Neural progenitor cell (in vitro differentiated cells): Measurements from ENCODE around the gene ODC1. TPM values are rescaled to one million over a fixed set of nuclear protein-coding genes. Genes with fewer than 3 reads are reported as not detected.

ENCODE experiments used
- DNase-seq: peaks from one replicate; pipeline ENCODE4 v3.0.0-alpha.2; 2016; ENCODE audit warnings: low spot score
- H2AFZ ChIP-seq: fragments of 200-600 bp; sonication (generic); replicated peaks from 2 replicates; pipeline ENCODE4 v1.6.1; 2016; ENCODE audit warnings: antibody characterized with exemption
- H3F3A ChIP-seq: fragments of 200-600 bp; sonication (generic); 2 replicates; pipeline ENCODE4 v1.6.1; 2016; ENCODE audit warnings: antibody characterized with exemption, low read depth
- H3K27ac ChIP-seq: fragments of 200-600 bp; sonication (generic); 2 replicates; pipeline ENCODE4 v1.5.1; 2016; ENCODE audit warnings: mild to moderate bottlenecking
- H3K27me3 ChIP-seq: fragments of 200-600 bp; sonication (generic); 2 replicates; pipeline ENCODE4 v1.6.1; 2016; ENCODE audit warnings: mild to moderate bottlenecking, moderate library complexity
- H3K36me3 ChIP-seq: fragments of 200-600 bp; sonication (generic); 2 replicates; pipeline ENCODE4 v1.5.1; 2016
- H3K4me1 ChIP-seq: fragments of 200-600 bp; sonication (generic); 2 replicates; pipeline ENCODE4 v1.6.1; 2016; ENCODE audit warnings: mixed run types
- H3K4me2 ChIP-seq: fragments of 200-600 bp; sonication (generic); 2 replicates; pipeline ENCODE4 v1.6.1; 2016
- H3K4me3 ChIP-seq: fragments of 200-600 bp; sonication (generic); 2 replicates; pipeline ENCODE4 v1.5.1; 2016
- H3K79me2 ChIP-seq: fragments of 200-600 bp; sonication (generic); 2 replicates; pipeline ENCODE4 v1.6.1; 2016; ENCODE audit warnings: low read depth
- H3K9ac ChIP-seq: fragments of 200-600 bp; sonication (generic); 2 replicates; pipeline ENCODE4 v1.6.1; 2016
- H3K9me3 ChIP-seq: fragments of 200-600 bp; sonication (generic); 2 replicates; pipeline ENCODE4 v1.5.1; 2016; ENCODE audit warnings: low read depth
- H4K20me1 ChIP-seq: fragments of 200-600 bp; sonication (generic); 2 replicates; pipeline ENCODE4 v1.6.1; 2016; ENCODE audit warnings: low read depth
- H3K27ac Mint-ChIP-seq: 3 replicates; pipeline ENCODE4 v1.8.0; 2021; ENCODE audit warnings: mixed read lengths
- H3K27me3 Mint-ChIP-seq: 2 replicates; pipeline ENCODE4 v1.8.0; 2022; ENCODE audit warnings: low read depth, mild to moderate bottlenecking, inconsistent platforms, moderate library complexity, mixed read lengths; ENCODE audit not compliant: insufficient read depth
- H3K36me3 Mint-ChIP-seq: 3 replicates; pipeline ENCODE4 v1.8.0; 2021; ENCODE audit warnings: mixed read lengths
- H3K4me1 Mint-ChIP-seq: 3 replicates; pipeline ENCODE4 v1.8.0; 2021; ENCODE audit warnings: mixed read lengths
- H3K4me3 Mint-ChIP-seq: 3 replicates; pipeline ENCODE4 v1.8.0; 2021; ENCODE audit warnings: mild to moderate bottlenecking, moderate library complexity, mixed read lengths
- H3K9me3 Mint-ChIP-seq: 3 replicates; pipeline ENCODE4 v1.8.0; 2020; ENCODE audit warnings: mixed read lengths
- EZH2 ChIP-seq: fragments of 200-600 bp; sonication (generic); IDR thresholded peaks from 2 replicates; pipeline ENCODE4 v1.6.1; 2017; ENCODE audit warnings: antibody characterized with exemption, mild to moderate bottlenecking, moderate library complexity
- EZH2phosphoT487 ChIP-seq: fragments of 200-600 bp; sonication (generic); IDR thresholded peaks from 2 replicates; pipeline ENCODE4 v1.6.1; 2017; ENCODE audit warnings: antibody characterized with exemption
- total RNA-seq: library from RNA; depleted of rRNA; stranded (reverse); fragments of >200 nt; gene quantifications from 2 replicates; pipeline ENCODE4 v1.2.3, GENCODE V29; 2015; ENCODE audit warnings: low replicate concordance
- TF ChIP-seq, protein P1 (sequence below): fragments of 200-600 bp; sonication (generic); IDR thresholded peaks from 2 replicates; pipeline ENCODE4 v1.5.1; 2017; ENCODE audit warnings: antibody characterized with exemption, mild to moderate bottlenecking

Gene ODC1
- total RNA-seq, 1 donor from 2014 or later = 437 TPM

GRCh38 chr2:10438688-10439087 is 9.4 kb downstream of the ODC1 start:
- H2AFZ ChIP-seq = no peak overlapping the region
- TF ChIP-seq EZH2 (no peak), EZH2phosphoT487 (no peak)
- TF ChIP-seq, protein P1, sequence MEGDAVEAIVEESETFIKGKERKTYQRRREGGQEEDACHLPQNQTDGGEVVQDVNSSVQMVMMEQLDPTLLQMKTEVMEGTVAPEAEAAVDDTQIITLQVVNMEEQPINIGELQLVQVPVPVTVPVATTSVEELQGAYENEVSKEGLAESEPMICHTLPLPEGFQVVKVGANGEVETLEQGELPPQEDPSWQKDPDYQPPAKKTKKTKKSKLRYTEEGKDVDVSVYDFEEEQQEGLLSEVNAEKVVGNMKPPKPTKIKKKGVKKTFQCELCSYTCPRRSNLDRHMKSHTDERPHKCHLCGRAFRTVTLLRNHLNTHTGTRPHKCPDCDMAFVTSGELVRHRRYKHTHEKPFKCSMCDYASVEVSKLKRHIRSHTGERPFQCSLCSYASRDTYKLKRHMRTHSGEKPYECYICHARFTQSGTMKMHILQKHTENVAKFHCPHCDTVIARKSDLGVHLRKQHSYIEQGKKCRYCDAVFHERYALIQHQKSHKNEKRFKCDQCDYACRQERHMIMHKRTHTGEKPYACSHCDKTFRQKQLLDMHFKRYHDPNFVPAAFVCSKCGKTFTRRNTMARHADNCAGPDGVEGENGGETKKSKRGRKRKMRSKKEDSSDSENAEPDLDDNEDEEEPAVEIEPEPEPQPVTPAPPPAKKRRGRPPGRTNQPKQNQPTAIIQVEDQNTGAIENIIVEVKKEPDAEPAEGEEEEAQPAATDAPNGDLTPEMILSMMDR = no peak
- peaks cover 22% of the 10 kb centered on the region for H3K36me3 ChIP-seq
- peak overlapping the region; percentile 29 for H3K27ac ChIP-seq
- DNase-seq = no peak
- peaks cover 30% of the 10 kb centered on the region for H3K36me3 Mint-ChIP-seq
- peaks cover 12% of the 10 kb centered on the region for H3K4me1 Mint-ChIP-seq
- H4K20me1 ChIP-seq = peaks cover 20% of the 10 kb centered on the region
- H3K27me3 Mint-ChIP-seq = peaks cover 6% of the 10 kb centered on the region
- H3K79me2 ChIP-seq = no peaks in the 10 kb centered on the region
- no peaks in the 10 kb centered on the region for H3K9me3 Mint-ChIP-seq
- no peaks in the 10 kb centered on the region for H3F3A ChIP-seq
- H3K27ac Mint-ChIP-seq = no peak overlapping the region
- no peaks in the 10 kb centered on the region for H3K27me3 ChIP-seq
- no peaks in the 10 kb centered on the region for H3K9me3 ChIP-seq
- no peak overlapping the region for H3K4me3 ChIP-seq
- no peaks in the 10 kb centered on the region for H3K4me1 ChIP-seq
- no peak overlapping the region for H3K4me3 Mint-ChIP-seq
- H3K9ac ChIP-seq = no peak overlapping the region
- no peak overlapping the region for H3K4me2 ChIP-seq

DNA sequence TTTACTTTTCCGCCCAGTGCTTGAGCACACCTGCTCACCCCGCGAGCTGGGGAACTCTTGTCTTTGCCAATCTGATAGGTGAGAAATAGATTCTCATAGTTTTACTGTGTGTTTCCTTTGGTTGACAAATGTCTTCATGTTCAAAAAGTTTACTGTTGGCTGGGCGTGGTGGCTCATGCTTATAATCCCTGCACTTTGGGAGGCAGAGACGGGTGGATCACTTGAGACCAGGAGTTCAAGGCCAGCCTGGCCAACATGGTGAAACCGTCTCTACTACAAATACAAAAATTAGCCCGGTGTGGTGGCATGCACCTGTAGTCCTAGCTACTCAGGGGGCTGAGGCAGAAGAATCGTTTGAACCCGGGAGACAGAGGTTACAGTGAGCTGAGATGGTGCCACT is 10.3 kb downstream of the ODC1 start:
- no peak overlapping the region for H3K4me3 Mint-ChIP-seq
- H3K27ac ChIP-seq = no peak overlapping the region
- peaks cover 16% of the 10 kb centered on the region for H3K36me3 ChIP-seq
- H3K27me3 ChIP-seq = peaks cover 3% of the 10 kb centered on the region
- H3F3A ChIP-seq = no peaks in the 10 kb centered on the region
- H2AFZ ChIP-seq = no peak overlapping the region
- TF ChIP-seq EZH2phosphoT487 (no peak), EZH2 (no peak)
- TF ChIP-seq, protein P1 = no peak
- DNase-seq = no peak
- H3K4me1 ChIP-seq = no peaks in the 10 kb centered on the region
- peaks cover 14% of the 10 kb centered on the region for H4K20me1 ChIP-seq
- H3K36me3 Mint-ChIP-seq = peaks cover 22% of the 10 kb centered on the region
- H3K79me2 ChIP-seq = no peaks in the 10 kb centered on the region
- H3K9me3 Mint-ChIP-seq = no peaks in the 10 kb centered on the region
- no peak overlapping the region for H3K27ac Mint-ChIP-seq
- peaks cover 13% of the 10 kb centered on the region for H3K27me3 Mint-ChIP-seq
- H3K4me1 Mint-ChIP-seq = peaks cover 19% of the 10 kb centered on the region
- no peak overlapping the region for H3K4me3 ChIP-seq
- H3K4me2 ChIP-seq = no peak overlapping the region
- no peaks in the 10 kb centered on the region for H3K9me3 ChIP-seq
- H3K9ac ChIP-seq = no peak overlapping the region

- H3K36me3 ChIP-seq = peaks cover 7% of the 10 kb centered on the region
- H3K27me3 ChIP-seq = peaks cover 13% of the 10 kb centered on the region
- H3K4me1 ChIP-seq = no peaks in the 10 kb centered on the region
- peaks cover 4% of the 10 kb centered on the region for H4K20me1 ChIP-seq
- Mint-ChIP-seq H3K9me3 (no peaks in the 10 kb centered on the region), H3K27ac (no peak overlapping the region), H3K4me3 (no peak overlapping the region), H3K27me3 (peaks cover 13% of the 10 kb centered on the region), H3K4me1 (peaks cover 19% of the 10 kb centered on the region), H3K36me3 (peaks cover 14% of the 10 kb centered on the region)
- no peaks in the 10 kb centered on the region for H3K9me3 ChIP-seq
- no peak overlapping the region for H3K27ac ChIP-seq
- no peak overlapping the region for H2AFZ ChIP-seq
- H3K79me2 ChIP-seq = no peaks in the 10 kb centered on the region
- H3K9ac ChIP-seq = no peak overlapping the region
- no peak for DNase-seq
- no peaks in the 10 kb centered on the region for H3F3A ChIP-seq
- no peak for TF ChIP-seq EZH2phosphoT487
- H3K4me3 ChIP-seq = no peak overlapping the region
- no peak overlapping the region for H3K4me2 ChIP-seq
Measured at GRCh38 chr2:10436583-10437110, 11.5 kb downstream of the ODC1 start.

- peaks cover 10% of the 10 kb centered on the region for H3K36me3 Mint-ChIP-seq
- TF ChIP-seq EZH2phosphoT487 (no peak), EZH2 (no peak)
- TF ChIP-seq, protein P1 = no peak
- no peaks in the 10 kb centered on the region for H4K20me1 ChIP-seq
- no peaks in the 10 kb centered on the region for H3K36me3 ChIP-seq
- no peaks in the 10 kb centered on the region for H3F3A ChIP-seq
- peaks cover 19% of the 10 kb centered on the region for H3K27me3 ChIP-seq
- H3K4me3 Mint-ChIP-seq = no peak overlapping the region
- H3K27me3 Mint-ChIP-seq = peaks cover 13% of the 10 kb centered on the region
- no peak overlapping the region for H3K4me3 ChIP-seq
- H3K9me3 ChIP-seq = no peaks in the 10 kb centered on the region
- H3K4me1 ChIP-seq = no peaks in the 10 kb centered on the region
- no peak overlapping the region for H3K27ac ChIP-seq
- no peaks in the 10 kb centered on the region for H3K79me2 ChIP-seq
- H2AFZ ChIP-seq = no peak overlapping the region
- H3K4me2 ChIP-seq = no peak overlapping the region
- peaks cover 19% of the 10 kb centered on the region for H3K4me1 Mint-ChIP-seq
- H3K9ac ChIP-seq = no peak overlapping the region
- no peak for DNase-seq
- H3K9me3 Mint-ChIP-seq = no peaks in the 10 kb centered on the region
- H3K27ac Mint-ChIP-seq = no peak overlapping the region
Measured at GRCh38 chr2:10435820-10436204, 12.3 kb downstream of the ODC1 start.
